ENCODE measurements around the gene OR8D2.
"Not testable (repeated sequence)": the region's sequence is repeated elsewhere in the genome, so short reads cannot be mapped to it uniquely, and the experiment has no call there.

The OR8D2 gene

GRCh38 chr11:124285610-124286344 is 34.2 kb downstream of the OR8D2 start:
- DNase-seq (ENCODE audit: low read depth, low spot score): no peak

- no peak for DNase-seq (ENCODE audit: low read depth, low spot score)
Observed at GRCh38 chr11:124278261-124278660, 41.7 kb downstream of the OR8D2 start.

GRCh38 chr11:124277804-124278203 is 42.2 kb downstream of the OR8D2 start:
- DNase-seq (ENCODE audit: low read depth, low spot score): no peak

GRCh38 chr11:124277207-124277606 is 42.8 kb downstream of the OR8D2 start:
- DNase-seq (ENCODE audit: low read depth, low spot score): no peak

DNA sequence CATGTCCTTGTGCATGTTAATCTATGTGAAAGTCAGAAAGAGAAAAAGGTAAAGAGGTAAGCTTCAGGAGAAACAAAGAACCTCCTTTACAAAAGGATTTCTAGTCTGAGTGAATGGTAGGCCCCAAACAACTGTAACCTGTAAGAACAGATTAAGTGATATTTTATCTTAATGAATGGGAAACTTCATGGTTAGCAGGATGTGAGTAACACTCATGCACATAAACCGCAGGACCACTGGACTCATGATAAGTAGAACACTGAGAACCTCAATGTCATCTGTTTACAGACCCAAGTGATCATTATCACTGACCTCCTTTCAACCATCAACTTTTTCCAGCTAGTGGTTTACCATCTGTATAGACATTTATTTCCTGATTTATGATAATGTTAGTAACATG is 43.9 kb downstream of the OR8D2 start:
- no peak for DNase-seq (ENCODE audit: low read depth, low spot score)

- DNase-seq (ENCODE audit: low read depth, low spot score): no peak
Observed at GRCh38 chr11:124274000-124274399, 46.0 kb downstream of the OR8D2 start.

DNA sequence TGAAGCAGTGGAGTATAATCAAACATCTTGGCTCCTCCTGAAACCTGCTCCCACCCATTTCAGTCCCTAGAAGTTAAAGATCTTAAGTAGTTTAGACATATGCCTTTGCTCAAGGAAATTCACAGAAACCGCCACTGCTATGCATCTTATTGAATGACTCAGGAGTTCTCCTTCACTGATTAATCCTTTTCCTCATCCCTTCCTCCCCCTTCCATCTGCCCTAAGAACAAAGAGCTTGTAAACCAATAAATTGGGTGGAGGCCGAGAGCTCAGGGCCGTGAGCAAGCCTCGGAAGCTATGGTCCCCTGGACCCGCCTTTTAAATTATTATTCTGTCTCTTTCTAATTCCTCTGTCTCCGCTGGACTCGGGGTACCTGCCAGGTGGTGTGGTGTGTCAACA is 49.1 kb downstream of the OR8D2 start:
- DNase-seq (ENCODE audit: low read depth, low spot score): not testable (repeated sequence)

Data from iPS DF 19.7 (cell line).